Psoas muscle (tissue), 8 donors: Measurements from ENCODE around the gene ZMYND10. TPM values are rescaled to one million over a fixed set of nuclear protein-coding genes. Genes with fewer than 3 reads are reported as not detected.
A peak's percentile ranks its signal among the peaks of the same experiment; 100 is the strongest.
"Not testable (repeated sequence)": the region's sequence is repeated elsewhere in the genome, so short reads cannot be mapped to it uniquely, and the experiment has no call there.

Experiments
- ATAC-seq, 4 donors: fragments of 200-7000 bp; cut with Tn5 transposase; one replicate each; pipeline ENCODE4 v1.9.1; 2020; ENCODE audit warnings: moderate library complexity in 3 of 4, mild to moderate bottlenecking in 2 of 4
- DNase-seq, 2 donors: peaks; one replicate each; pipeline ENCODE4 v3.0.0-alpha.2; 2020
- H3K27ac ChIP-seq: fragments of 200-600 bp; one replicate; pipeline ENCODE4 v1.8.0; 2022
- H3K27me3 ChIP-seq, 3 donors: fragments of 200-600 bp in 1 of 3; one replicate each; pipeline versions ENCODE4 v1.6.1 to v1.8.0; 2013 to 2022; ENCODE audit warnings: low read length in 2 of 3, mild to moderate bottlenecking in 2 of 3, moderate library complexity in 1 of 3; ENCODE audit not compliant: insufficient read depth in 3 of 3
- H3K36me3 ChIP-seq, 2 donors: fragments of 200-600 bp in 1 of 2; one replicate each; pipeline versions ENCODE4 v1.6.1 to v1.8.0; 2013 to 2022; ENCODE audit warnings: low read depth in 1 of 2, mild to moderate bottlenecking in 1 of 2, moderate library complexity in 1 of 2; ENCODE audit not compliant: insufficient read depth in 1 of 2
- H3K4me1 ChIP-seq: fragments of 200-600 bp; one replicate; pipeline ENCODE4 v1.8.0; 2022
- H3K4me3 ChIP-seq: fragments of 200-600 bp; one replicate; pipeline ENCODE4 v1.8.0; 2022; ENCODE audit warnings: mild to moderate bottlenecking
- H3K9me3 ChIP-seq: fragments of 200-600 bp; one replicate; pipeline ENCODE4 v1.8.0; 2022
- CTCF ChIP-seq: fragments of 200-600 bp; IDR thresholded peaks from one replicate; pipeline ENCODE4 v1.8.0; 2022; ENCODE audit warnings: antibody characterized with exemption
- WGBS, 3 donors: extraction: QIAGEN DNeasy Blood & Tissue Kit; methylation state at CpG; one replicate each; pipeline versions ENCODE4 v1.1.6 to v1.1.7; 2013; 5-methylcytosine and 5-hydroxymethylcytosine counted together
- intact Hi-C, 2 donors: fragments of 100-400 bp; cut with DNase I; formaldehyde crosslinking; loops; one replicate each; pipeline versions ENCODE4 v1.11.0 to v1.14.2; 2022
- polyA plus RNA-seq, 3 donors: library from polyadenylated mRNA; stranded (reverse); fragments of 200-250 nt; gene quantifications; one replicate each; pipeline ENCODE4 v1.2.3, GENCODE V29; 2013
- total RNA-seq, 4 donors: library from RNA; stranded (reverse); fragmentation: NEBNext Ultra II Directional in 2 of 4; extraction: Animal tissue kit (Norgen Biotek cat#: 25700) in 2 of 4; gene quantifications; one replicate each; pipeline versions ENCODE4 v1.2.1 to v1.2.4, GENCODE V29; 2021 to 2023
- donor health status: healthy with polysubstance abuse.
- donor health status: DM: no; HTN: no; CAD: no; lungs with moderate emphysema.
- donor health status: Bipolar disorder and iron deficiency.
- donor health status: healthy.
- donor health status: DM: yes; HTN: yes; CAD: no.
- donor health status: DM: no; HTN: no; CAD: no.
- donor health status: DM: no; HTN: no; CAD: no.
- donor health status: DM: yes; HTN: yes; CAD: no.

Gene ZMYND10
- total and polyA plus RNA-seq, 7 donors: 0.23 to 0.99 (median 0.51) TPM

GRCh38 chr3:50316657-50317242 lies 28.8 kb downstream of the ZMYND10 start:
- Histone ChIP-seq H3K27ac (no peak overlapping the region), H3K27me3 (no peaks in the 10 kb centered on the region), H3K9me3 (no peaks in the 10 kb centered on the region), H3K4me3 (no peak overlapping the region), H3K4me1 (peaks cover 47% of the 10 kb centered on the region), H3K36me3 (peaks cover 0 to 42% of the 10 kb centered on the region in 2 donors)
- no peak for ATAC-seq
- DNase-seq: no peak
- WGBS, 3 donors: 68 to 77% (median 72%) methylated on average over 8 to 9 of the region's 9 CpGs
- intact Hi-C loops: no loop called here
- no peak for TF ChIP-seq CTCF

- Histone ChIP-seq H3K4me3 (no peak overlapping the region), H3K36me3 (peaks cover 0 to 42% of the 10 kb centered on the region in 2 donors), H3K27me3 (no peaks in the 10 kb centered on the region), H3K4me1 (peaks cover 40% of the 10 kb centered on the region), H3K27ac (peak overlapping the region; percentile 41), H3K9me3 (no peaks in the 10 kb centered on the region)
- DNase-seq (no peak), ATAC-seq (peak in 1 of 4 donors; percentile 11)
- intact Hi-C loops: no loop called here
- WGBS, 3 donors: 97 to 100% (median 98%) methylated on average over 4 of the region's 4 CpGs
- no peak for TF ChIP-seq CTCF
These were observed 30.7 kb downstream of the ZMYND10 start for GRCh38 chr3:50314816-50315215.

GRCh38 chr3:50314342-50314741 lies 31.2 kb downstream of the ZMYND10 start:
- H3K4me3 ChIP-seq: no peak overlapping the region
- no peaks in the 10 kb centered on the region for H3K9me3 ChIP-seq
- peaks cover 36% of the 10 kb centered on the region for H3K4me1 ChIP-seq
- intact Hi-C loops: no loop called here
- ATAC-seq: peak; percentile 29 to 82 (median 62)
- peaks cover 0 to 39% of the 10 kb centered on the region in 2 donors for H3K36me3 ChIP-seq
- no peak for DNase-seq
- no peak for TF ChIP-seq CTCF
- H3K27me3 ChIP-seq: no peaks in the 10 kb centered on the region
- peak overlapping the region; percentile 41 for H3K27ac ChIP-seq
- 26 to 39% (median 34%) methylated on average over 3 of the region's 3 CpGs for WGBS, 3 donors

GRCh38 chr3:50312041-50312440 lies 33.5 kb downstream of the ZMYND10 start:
- H3K4me3 ChIP-seq, DNase-seq, H3K9me3 ChIP-seq, intact Hi-C loops, H3K27ac ChIP-seq, ATAC-seq, H3K27me3 ChIP-seq: not testable (repeated sequence)
- H3K4me1 ChIP-seq: peaks cover 13% of the 10 kb centered on the region
- WGBS, 3 donors: 86 to 93% (median 90%) methylated on average over 12 to 32 of the region's 32 CpGs
- peaks cover 0 to 20% of the 10 kb centered on the region in 2 donors for H3K36me3 ChIP-seq

GRCh38 chr3:50304601-50305000 lies 40.9 kb downstream of the ZMYND10 start:
- no peak for TF ChIP-seq CTCF
- peaks cover 0 to 6% of the 10 kb centered on the region in 2 donors for H3K36me3 ChIP-seq
- no peak overlapping the region for H3K27ac ChIP-seq
- ATAC-seq (no peak), DNase-seq (no peak)
- no peak overlapping the region for H3K4me3 ChIP-seq
- peaks cover 19% of the 10 kb centered on the region for H3K4me1 ChIP-seq
- intact Hi-C loops: no loop called here
- H3K9me3 ChIP-seq: no peaks in the 10 kb centered on the region
- no peaks in the 10 kb centered on the region for H3K27me3 ChIP-seq
